Pancreas (tissue), 10 donors: ENCODE results near the gene SLC26A4. TPM values are rescaled to one million over a fixed set of nuclear protein-coding genes. Genes with fewer than 3 reads are reported as not detected.

Experiments used
- ATAC-seq, 4 donors: fragments of 200-7000 bp; cut with Tn5 transposase; one replicate each; pipeline versions ENCODE4 v1.8.0 to v1.9.1; 2020; ENCODE audit warnings: mild to moderate bottlenecking in 4 of 4, moderate library complexity in 4 of 4
- DNase-seq, 6 donors: peaks; one replicate each; pipeline ENCODE4 v3.0.0-alpha.2; 2020
- FAIRE-seq: peaks from 2 replicates; lab custom pipeline; 2012; peaks lifted over from hg19 to GRCh38; lab: Jason Lieb, UNC
- H3K27ac ChIP-seq, 4 donors: fragments of 200-600 bp; sonication (generic); 1 replicate in 3 of 4; 2 replicates in 1 of 4; pipeline versions ENCODE4 v1.5.0 to v1.8.0; 2020
- H3K27me3 ChIP-seq, 4 donors: fragments of 200-600 bp; one replicate each; pipeline ENCODE4 v1.8.0; 2021
- H3K36me3 ChIP-seq, 3 donors: fragments of 200-600 bp; sonication (generic) in 1 of 3; one replicate each; pipeline versions ENCODE4 v1.5.0 to v1.8.0; 2020 to 2021
- H3K4me1 ChIP-seq, 3 donors: fragments of 200-600 bp; one replicate each; pipeline ENCODE4 v1.8.0; 2021
- H3K4me3 ChIP-seq, 4 donors: fragments of 200-600 bp; sonication (generic) in 2 of 4; one replicate each; pipeline versions ENCODE4 v1.5.0 to v1.8.0; 2020 to 2021
- H3K9me3 ChIP-seq, 4 donors: fragments of 200-600 bp; one replicate each; pipeline ENCODE4 v1.8.0; 2021
- WGBS, 2 donors: extraction: QIAGEN DNeasy Blood & Tissue Kit; methylation state at CpG; one replicate each; pipeline ENCODE4 v1.1.7; 2013; 5-methylcytosine and 5-hydroxymethylcytosine counted together
- intact Hi-C, 3 donors: fragments of 100-400 bp; cut with DNase I; formaldehyde crosslinking; loops; one replicate each; pipeline versions ENCODE4 v1.11.1 to v1.14.2; 2022
- polyA plus RNA-seq, 2 donors: library from polyadenylated mRNA; stranded (reverse); fragments of 200-250 nt; gene quantifications; one replicate each; pipeline ENCODE4 v1.2.3, GENCODE V29; 2013
- total RNA-seq, 6 donors: library from RNA; stranded (reverse); fragmentation: NEBNext Ultra II Directional in 4 of 6; extraction: Animal tissue kit (Norgen Biotek cat#: 25700) in 4 of 6; gene quantifications; one replicate each; pipeline versions ENCODE4 v1.2.1 to v1.2.4, GENCODE V29; 2021 to 2023
- TF ChIP-seq, protein P1 (sequence below), 4 donors: fragments of 200-600 bp; sonication (generic) in 3 of 4; IDR thresholded peaks; one replicate each; pipeline versions ENCODE4 v1.5.0 to v1.8.0; 2021; ENCODE audit warnings: antibody characterized with exemption in 4 of 4
- donor health status: healthy with polysubstance abuse.
- donor health status: DM: no; HTN: no; CAD: no; lungs with moderate emphysema.
- donor health status: DM: no; HTN: no; CAD: no.
- donor health status: control.
- donor health status: control.
- donor health status: Bipolar disorder and iron deficiency.
- donor health status: DM: yes; HTN: yes; CAD: no.
- donor health status: DM: no; HTN: no; CAD: no.
- donor health status: DM: no; HTN: no; CAD: no.
- donor health status: DM: yes; HTN: yes; CAD: no.

Gene SLC26A4
- total and polyA plus RNA-seq, 8 donors, result 0.15 to 2.0 (median 0.60) TPM

DNA sequence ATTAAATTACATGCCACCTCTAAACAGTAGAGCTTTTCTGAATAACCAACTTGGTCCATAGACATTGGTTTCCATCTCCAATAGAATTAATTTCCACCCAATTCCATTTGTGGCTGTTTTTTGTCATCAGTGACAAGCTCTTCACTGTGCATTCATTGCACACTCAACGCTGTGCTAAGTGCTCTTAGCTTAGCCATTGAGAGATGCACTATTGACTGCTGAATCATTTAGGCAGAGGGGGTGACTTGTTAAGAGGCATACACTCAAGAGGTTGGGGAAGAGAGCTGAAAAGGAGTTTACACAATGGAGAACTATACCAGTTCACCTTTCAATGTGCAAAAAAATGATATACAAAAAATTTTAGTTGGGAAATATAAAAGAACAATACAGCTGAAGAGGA, 51.4 kb downstream of the SLC26A4 start:
- TF ChIP-seq, protein P1, sequence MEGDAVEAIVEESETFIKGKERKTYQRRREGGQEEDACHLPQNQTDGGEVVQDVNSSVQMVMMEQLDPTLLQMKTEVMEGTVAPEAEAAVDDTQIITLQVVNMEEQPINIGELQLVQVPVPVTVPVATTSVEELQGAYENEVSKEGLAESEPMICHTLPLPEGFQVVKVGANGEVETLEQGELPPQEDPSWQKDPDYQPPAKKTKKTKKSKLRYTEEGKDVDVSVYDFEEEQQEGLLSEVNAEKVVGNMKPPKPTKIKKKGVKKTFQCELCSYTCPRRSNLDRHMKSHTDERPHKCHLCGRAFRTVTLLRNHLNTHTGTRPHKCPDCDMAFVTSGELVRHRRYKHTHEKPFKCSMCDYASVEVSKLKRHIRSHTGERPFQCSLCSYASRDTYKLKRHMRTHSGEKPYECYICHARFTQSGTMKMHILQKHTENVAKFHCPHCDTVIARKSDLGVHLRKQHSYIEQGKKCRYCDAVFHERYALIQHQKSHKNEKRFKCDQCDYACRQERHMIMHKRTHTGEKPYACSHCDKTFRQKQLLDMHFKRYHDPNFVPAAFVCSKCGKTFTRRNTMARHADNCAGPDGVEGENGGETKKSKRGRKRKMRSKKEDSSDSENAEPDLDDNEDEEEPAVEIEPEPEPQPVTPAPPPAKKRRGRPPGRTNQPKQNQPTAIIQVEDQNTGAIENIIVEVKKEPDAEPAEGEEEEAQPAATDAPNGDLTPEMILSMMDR (IDR thresholded peaks at IDR 0.05), result no peak
- no peak overlapping the region for H3K4me3 ChIP-seq
- ATAC-seq, result no peak
- intact Hi-C loops, result no loop called here
- FAIRE-seq, result no peak
- DNase-seq, result no peak
- H3K27ac ChIP-seq, result no peak overlapping the region
- 72 to 91% methylated on average over 1 of the region's 1 CpG for WGBS, 2 donors
- no peaks in the 10 kb centered on the region for H3K27me3 ChIP-seq
- H3K4me1 ChIP-seq, result no peaks in the 10 kb centered on the region
- H3K9me3 ChIP-seq, result no peaks in the 10 kb centered on the region
- no peaks in the 10 kb centered on the region for H3K36me3 ChIP-seq

DNA sequence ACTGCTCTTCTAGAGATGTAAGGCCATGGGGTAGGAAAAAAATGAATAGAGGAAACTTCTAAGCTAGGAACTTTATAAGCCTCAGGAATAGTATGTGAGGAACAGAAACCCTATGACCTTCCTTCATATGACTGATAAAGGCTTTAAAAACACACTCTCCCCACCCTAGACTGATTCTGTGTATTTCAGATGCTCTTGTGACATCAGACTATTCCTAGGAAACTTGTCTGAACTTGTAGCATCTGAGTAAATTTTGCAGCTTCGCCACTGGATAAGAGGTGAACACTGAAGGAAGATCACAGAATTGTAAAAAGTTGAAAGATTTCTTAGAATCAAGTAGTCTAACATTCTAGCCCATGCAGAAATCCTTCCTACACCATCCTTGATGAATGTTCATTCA, 52.3 kb downstream of the SLC26A4 start:
- ATAC-seq, result no peak
- H3K36me3 ChIP-seq, result no peaks in the 10 kb centered on the region
- TF ChIP-seq, protein P1 (IDR thresholded peaks at IDR 0.05), result no peak
- H3K27ac ChIP-seq, result no peak overlapping the region
- no peak for FAIRE-seq
- intact Hi-C loops, result no loop called here
- no peak for DNase-seq
- H3K9me3 ChIP-seq, result no peaks in the 10 kb centered on the region
- no peak overlapping the region for H3K4me3 ChIP-seq
- no peaks in the 10 kb centered on the region for H3K27me3 ChIP-seq
- H3K4me1 ChIP-seq, result no peaks in the 10 kb centered on the region
- 86 to 97% methylated on average over 1 of the region's 1 CpG for WGBS, 2 donors

DNA sequence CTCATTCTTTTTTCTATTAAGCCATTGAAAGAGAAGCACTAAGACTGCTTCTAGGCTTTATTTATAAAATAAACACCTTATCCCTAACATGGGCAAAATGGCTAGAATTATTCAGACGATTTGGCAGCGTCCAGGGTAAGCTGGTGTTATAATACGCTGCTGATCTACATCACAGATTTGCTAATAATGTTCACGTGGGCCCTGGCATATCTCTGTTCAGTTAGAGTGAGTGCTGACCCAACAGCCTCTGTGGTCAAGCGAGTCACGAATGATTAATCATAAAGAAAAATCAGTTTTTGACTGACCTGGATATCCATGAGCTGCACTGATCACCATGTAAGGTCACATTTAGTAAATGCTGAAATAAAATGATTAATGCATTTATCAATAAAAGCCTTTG, 54.9 kb downstream of the SLC26A4 start:
- no peaks in the 10 kb centered on the region for H3K27me3 ChIP-seq
- 77 to 88% methylated on average over 6 of the region's 6 CpGs for WGBS, 2 donors
- no peak overlapping the region for H3K4me3 ChIP-seq
- DNase-seq (no peak), ATAC-seq (no peak), FAIRE-seq (no peak)
- TF ChIP-seq, protein P1 (IDR thresholded peaks at IDR 0.05), result no peak
- no peak overlapping the region for H3K27ac ChIP-seq
- no peaks in the 10 kb centered on the region for H3K9me3 ChIP-seq
- H3K36me3 ChIP-seq, result no peaks in the 10 kb centered on the region
- intact Hi-C loops, result no loop called here
- no peaks in the 10 kb centered on the region for H3K4me1 ChIP-seq

DNA sequence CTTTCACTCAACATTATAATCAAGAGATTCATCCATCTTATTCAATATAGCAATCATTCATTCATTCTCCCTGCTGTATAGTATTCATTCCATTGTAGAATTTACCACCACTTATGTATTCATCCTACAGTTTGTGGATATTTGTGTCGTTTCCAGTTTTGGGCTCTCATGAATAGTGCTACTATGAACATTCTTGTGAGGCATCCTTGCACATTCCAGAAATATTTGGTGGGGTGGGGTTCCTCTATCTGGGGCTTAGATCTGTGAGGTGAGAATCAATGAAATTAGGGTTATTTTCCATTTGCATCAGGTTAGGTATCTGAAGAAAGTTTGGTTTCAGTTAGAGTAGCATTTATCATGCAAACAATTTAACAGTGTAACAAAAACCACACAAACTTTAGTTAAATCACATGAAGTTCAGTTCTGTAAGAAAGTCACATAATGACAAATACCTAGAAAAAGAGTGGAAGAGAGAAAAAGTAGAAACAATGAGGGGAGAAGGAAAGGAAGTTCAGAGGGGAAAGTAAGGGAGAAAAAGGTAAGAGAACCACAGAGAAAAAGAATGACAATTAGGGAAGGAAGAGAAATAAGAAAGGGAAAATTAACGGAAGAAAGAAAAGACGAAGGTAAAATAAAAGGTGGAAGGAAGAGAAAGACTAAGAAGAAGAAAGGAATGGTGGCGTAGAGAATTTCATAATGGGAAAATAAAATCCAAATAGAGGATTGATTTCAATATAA, 58.0 kb downstream of the SLC26A4 start:
- H3K27ac ChIP-seq, result no peak overlapping the region
- H3K9me3 ChIP-seq, result no peaks in the 10 kb centered on the region
- DNase-seq, result no peak
- H3K36me3 ChIP-seq, result no peaks in the 10 kb centered on the region
- no peaks in the 10 kb centered on the region for H3K27me3 ChIP-seq
- intact Hi-C loops, result no loop called here
- WGBS, 2 donors, result 79 to 81% methylated on average over 4 of the region's 4 CpGs
- FAIRE-seq, result no peak
- TF ChIP-seq, protein P1 (IDR thresholded peaks at IDR 0.05), result no peak
- ATAC-seq, result no peak
- no peaks in the 10 kb centered on the region for H3K4me1 ChIP-seq
- H3K4me3 ChIP-seq, result no peak overlapping the region

DNA sequence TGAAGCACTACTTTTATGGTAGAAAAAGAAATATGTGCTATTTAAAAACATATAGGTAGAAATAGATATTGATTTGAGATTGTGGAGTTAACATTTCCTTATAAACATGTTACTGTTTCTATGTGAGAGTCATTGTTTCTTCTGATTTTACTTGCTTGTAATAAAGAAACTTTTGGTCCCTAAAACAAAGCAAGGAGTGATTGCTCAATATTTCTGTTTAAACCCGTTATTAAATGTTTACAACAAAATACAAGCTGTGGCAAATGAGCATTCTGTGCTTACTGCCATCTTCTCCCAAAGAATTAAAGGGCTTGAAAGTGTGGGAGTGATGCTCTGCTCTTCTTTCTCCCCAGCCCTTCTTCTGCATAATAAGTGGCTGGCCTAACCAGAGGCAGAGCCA, 60.7 kb downstream of the SLC26A4 start:
- 28 to 43% methylated on average over 1 of the region's 1 CpG for WGBS, 2 donors
- Histone ChIP-seq H3K9me3 (no peaks in the 10 kb centered on the region), H3K27ac (no peak overlapping the region), H3K4me3 (no peak overlapping the region), H3K27me3 (no peaks in the 10 kb centered on the region), H3K36me3 (no peaks in the 10 kb centered on the region), H3K4me1 (no peaks in the 10 kb centered on the region)
- TF ChIP-seq, protein P1 (IDR thresholded peaks at IDR 0.05), result no peak
- DNase-seq (no peak), FAIRE-seq (no peak), ATAC-seq (no peak)
- intact Hi-C loops, result loop anchor here in 2 of 3 donors (5.0 to 10.0 kb wide), 2 partner anchors 254 to 916 kb away; no protein-coding TSS in a partner anchor
